ENCODE results near the gene STK31. TPM values are rescaled to one million over a fixed set of nuclear protein-coding genes. Genes with fewer than 3 reads are reported as not detected.
"Not testable (repeated sequence)": the region's sequence is repeated elsewhere in the genome, so short reads cannot be mapped to it uniquely, and the experiment has no call there.

The STK31 gene
- total RNA-seq, 1 experiment from 2014 or later, result 0.15 TPM

DNA sequence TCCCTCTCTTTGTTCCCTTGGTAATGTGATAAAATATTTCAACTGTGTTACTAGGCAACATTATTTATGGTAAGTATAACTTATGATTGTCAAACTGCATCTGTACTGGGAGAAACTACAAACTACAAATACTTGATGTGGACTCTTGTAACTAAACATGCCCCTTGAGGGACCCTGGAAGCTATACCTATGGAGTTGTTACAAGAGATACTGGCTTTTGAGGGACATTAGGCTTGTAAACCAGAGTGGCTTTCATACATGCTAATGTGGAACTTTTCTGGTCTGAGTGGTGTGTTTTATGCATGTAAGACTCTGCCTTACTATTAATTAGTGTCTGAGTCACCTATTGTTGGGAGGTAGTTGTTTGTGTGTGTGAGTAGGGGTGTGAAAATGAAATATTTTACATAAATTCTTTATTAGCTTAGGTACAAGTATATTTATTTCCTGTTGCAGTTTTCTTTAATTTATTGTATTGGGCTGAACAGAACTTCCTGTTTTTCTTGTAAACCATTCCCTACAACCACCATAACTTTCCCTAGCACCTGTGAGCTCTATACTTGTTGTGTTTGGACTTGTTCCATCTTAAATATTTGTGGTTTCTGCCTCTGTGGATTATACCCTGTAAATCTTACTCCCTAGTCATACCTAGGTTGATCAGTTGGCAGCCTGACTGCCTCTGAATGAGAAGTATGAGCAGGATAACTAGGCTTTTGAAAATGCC, 49.8 kb downstream of the STK31 start:
- Histone ChIP-seq H3K27me3 (ENCODE audit: low read length) (no peaks in the 10 kb centered on the region), H3K4me3 (ENCODE audit: low read length) (no peak overlapping the region), H3K79me2 (ENCODE audit: low read length) (no peaks in the 10 kb centered on the region), H3K4me2 (ENCODE audit: low read depth, low read length, poor library complexity, severe bottlenecking) (no peak overlapping the region), H3K9me3 (ENCODE audit: low read length) (no peaks in the 10 kb centered on the region), H3K9me2 (replicated peaks; ENCODE audit: insufficient read depth, low read length) (no peaks in the 10 kb centered on the region), H4K20me1 (ENCODE audit: insufficient read depth, low read depth, low read length) (no peaks in the 10 kb centered on the region), H3K27ac (ENCODE audit: low read length) (no peak overlapping the region), H2AFZ (ENCODE audit: low read length) (no peak overlapping the region), H3K9ac (ENCODE audit: low read length) (no peak overlapping the region), H3K36me3 (ENCODE audit: insufficient read depth, low read length) (no peaks in the 10 kb centered on the region), H3K4me1 (ENCODE audit: low read length) (no peaks in the 10 kb centered on the region)
- peak; percentile 27 for DNase-seq

DNA sequence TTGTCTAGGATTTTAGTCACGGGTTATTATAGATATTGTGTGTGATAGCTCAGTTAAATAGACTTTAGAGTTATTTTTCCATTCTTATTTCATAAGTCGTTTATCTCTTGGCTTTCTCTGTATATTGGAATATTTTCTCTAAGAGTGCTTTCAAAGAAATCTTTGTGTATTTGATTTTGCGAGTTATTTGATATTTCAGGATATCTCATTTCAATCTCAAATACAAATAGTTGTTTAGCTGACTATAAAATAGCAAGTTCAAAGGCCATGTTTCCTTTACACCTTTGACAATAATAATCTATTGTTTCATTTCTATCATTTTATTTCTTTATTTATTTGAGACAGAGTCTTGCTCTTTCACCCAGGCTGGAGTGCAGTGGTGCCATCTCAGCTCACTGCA, 55.9 kb downstream of the STK31 start:
- Histone ChIP-seq H3K36me3 (ENCODE audit: insufficient read depth, low read length) (no peaks in the 10 kb centered on the region), H2AFZ (ENCODE audit: low read length) (no peak overlapping the region), H4K20me1 (ENCODE audit: insufficient read depth, low read depth, low read length) (no peaks in the 10 kb centered on the region), H3K9me2 (replicated peaks; ENCODE audit: insufficient read depth, low read length) (no peaks in the 10 kb centered on the region), H3K4me2 (ENCODE audit: low read depth, low read length, poor library complexity, severe bottlenecking) (no peak overlapping the region), H3K27me3 (ENCODE audit: low read length) (no peaks in the 10 kb centered on the region; the same call in 1 of the 2 replicates), H3K27ac (ENCODE audit: low read length) (no peak overlapping the region), H3K4me3 (ENCODE audit: low read length) (no peak overlapping the region), H3K9ac (ENCODE audit: low read length) (no peak overlapping the region), H3K9me3 (ENCODE audit: low read length) (no peaks in the 10 kb centered on the region), H3K79me2 (ENCODE audit: low read length) (no peaks in the 10 kb centered on the region), H3K4me1 (ENCODE audit: low read length) (no peaks in the 10 kb centered on the region)
- no peak for DNase-seq

DNA sequence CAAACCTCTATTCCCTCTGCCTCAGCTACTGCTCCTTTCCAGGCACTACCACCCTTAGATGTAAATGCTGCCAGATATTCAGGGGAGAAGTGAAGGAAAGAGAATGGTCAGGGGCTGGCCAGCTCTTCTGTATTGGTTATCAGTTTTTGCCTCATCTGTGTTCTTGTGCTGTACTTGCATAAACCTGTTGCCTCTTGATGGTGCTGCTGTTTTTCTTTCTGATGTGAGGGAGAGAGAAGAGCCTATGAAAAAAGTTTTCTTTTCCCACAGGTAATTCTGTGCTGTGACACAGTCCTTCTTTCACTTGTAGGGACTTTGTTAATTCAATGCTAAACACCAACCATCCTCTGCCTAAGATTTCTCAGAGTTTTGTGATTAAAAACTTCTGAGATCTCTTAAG, 57.5 kb downstream of the STK31 start:
- H3K79me2 ChIP-seq (ENCODE audit: low read length), result no peaks in the 10 kb centered on the region
- H2AFZ ChIP-seq (ENCODE audit: low read length), result no peak overlapping the region
- H4K20me1 ChIP-seq (ENCODE audit: insufficient read depth, low read depth, low read length), result no peaks in the 10 kb centered on the region
- no peaks in the 10 kb centered on the region for H3K36me3 ChIP-seq (ENCODE audit: insufficient read depth, low read length)
- no peaks in the 10 kb centered on the region for H3K9me2 ChIP-seq (replicated peaks; ENCODE audit: insufficient read depth, low read length)
- no peak for DNase-seq
- no peaks in the 10 kb centered on the region; the same call in 1 of the 2 replicates for H3K27me3 ChIP-seq (ENCODE audit: low read length)
- H3K4me2 ChIP-seq (ENCODE audit: low read depth, low read length, poor library complexity, severe bottlenecking), result no peak overlapping the region
- H3K27ac ChIP-seq (ENCODE audit: low read length), result no peak overlapping the region
- H3K9ac ChIP-seq (ENCODE audit: low read length), result no peak overlapping the region
- no peaks in the 10 kb centered on the region for H3K4me1 ChIP-seq (ENCODE audit: low read length)
- no peaks in the 10 kb centered on the region for H3K9me3 ChIP-seq (ENCODE audit: low read length)
- H3K4me3 ChIP-seq (ENCODE audit: low read length), result no peak overlapping the region

GRCh38 chr7:23768022-23768421, 58.0 kb downstream of the STK31 start:
- Histone ChIP-seq H3K79me2 (ENCODE audit: low read length) (no peaks in the 10 kb centered on the region), H3K4me3 (ENCODE audit: low read length) (no peak overlapping the region), H2AFZ (ENCODE audit: low read length) (no peak overlapping the region), H3K9me3 (ENCODE audit: low read length) (no peaks in the 10 kb centered on the region), H3K4me2 (ENCODE audit: low read depth, low read length, poor library complexity, severe bottlenecking) (no peak overlapping the region), H3K27ac (ENCODE audit: low read length) (no peak overlapping the region), H3K36me3 (ENCODE audit: insufficient read depth, low read length) (no peaks in the 10 kb centered on the region), H3K27me3 (ENCODE audit: low read length) (no peaks in the 10 kb centered on the region; the same call in 1 of the 2 replicates), H3K4me1 (ENCODE audit: low read length) (no peaks in the 10 kb centered on the region), H3K9me2 (replicated peaks; ENCODE audit: insufficient read depth, low read length) (no peaks in the 10 kb centered on the region), H3K9ac (ENCODE audit: low read length) (no peak overlapping the region), H4K20me1 (ENCODE audit: insufficient read depth, low read depth, low read length) (no peaks in the 10 kb centered on the region)
- DNase-seq, result no peak

DNA sequence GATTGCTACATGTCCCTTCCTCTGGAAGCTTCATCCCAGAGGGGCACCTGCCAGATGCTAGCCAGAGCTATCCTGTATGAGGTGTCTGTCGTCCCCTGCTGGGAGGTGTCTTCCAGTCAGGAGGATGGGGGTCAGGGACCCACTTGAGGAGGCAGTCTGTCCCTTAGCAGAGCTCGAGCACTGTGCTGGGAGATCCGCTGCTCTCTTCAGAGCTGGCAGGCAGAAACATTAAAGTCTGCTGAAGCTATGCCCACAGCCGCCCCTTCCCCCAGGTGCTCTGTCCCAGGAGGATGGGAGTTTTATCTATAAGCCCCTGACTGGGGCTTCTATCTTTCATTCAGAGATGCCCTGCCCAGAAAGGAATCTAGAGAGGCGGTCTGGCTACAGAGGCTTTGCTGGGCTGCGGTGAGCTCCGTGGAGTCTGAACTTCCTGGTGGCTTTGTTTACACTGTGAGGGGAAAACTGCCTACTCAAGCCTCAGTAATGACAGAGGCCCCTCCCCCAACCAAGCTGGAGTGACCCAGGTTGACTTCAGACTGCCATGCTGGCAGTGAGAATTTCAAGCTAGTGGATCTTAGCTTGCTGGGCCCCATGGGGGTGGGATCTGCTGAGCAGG, 69.3 kb downstream of the STK31 start:
- H3K4me1 ChIP-seq (ENCODE audit: low read length); H3K27me3 ChIP-seq (ENCODE audit: low read length); H3K9ac ChIP-seq (ENCODE audit: low read length); H3K36me3 ChIP-seq (ENCODE audit: insufficient read depth, low read length); H2AFZ ChIP-seq (ENCODE audit: low read length); H4K20me1 ChIP-seq (ENCODE audit: insufficient read depth, low read depth, low read length); H3K9me2 ChIP-seq (replicated peaks; ENCODE audit: insufficient read depth, low read length); H3K9me3 ChIP-seq (ENCODE audit: low read length); H3K27ac ChIP-seq (ENCODE audit: low read length); H3K4me3 ChIP-seq (ENCODE audit: low read length); H3K79me2 ChIP-seq (ENCODE audit: low read length); DNase-seq; H3K4me2 ChIP-seq (ENCODE audit: low read depth, low read length, poor library complexity, severe bottlenecking): not testable (repeated sequence)

- Histone ChIP-seq H3K27me3 (ENCODE audit: low read length) (no peaks in the 10 kb centered on the region), H3K4me2 (ENCODE audit: low read depth, low read length, poor library complexity, severe bottlenecking) (no peak overlapping the region), H2AFZ (ENCODE audit: low read length) (no peak overlapping the region), H3K9me3 (ENCODE audit: low read length) (no peaks in the 10 kb centered on the region), H4K20me1 (ENCODE audit: insufficient read depth, low read depth, low read length) (no peaks in the 10 kb centered on the region), H3K4me1 (ENCODE audit: low read length) (no peaks in the 10 kb centered on the region), H3K9ac (ENCODE audit: low read length) (no peak overlapping the region), H3K4me3 (ENCODE audit: low read length) (no peak overlapping the region), H3K36me3 (ENCODE audit: insufficient read depth, low read length) (no peaks in the 10 kb centered on the region), H3K9me2 (replicated peaks; ENCODE audit: insufficient read depth, low read length) (no peaks in the 10 kb centered on the region), H3K79me2 (ENCODE audit: low read length) (no peaks in the 10 kb centered on the region), H3K27ac (ENCODE audit: low read length) (no peak overlapping the region)
- DNase-seq, result peak; percentile 35
Measured at GRCh38 chr7:23783115-23783514, 73.1 kb downstream of the STK31 start.

DNA sequence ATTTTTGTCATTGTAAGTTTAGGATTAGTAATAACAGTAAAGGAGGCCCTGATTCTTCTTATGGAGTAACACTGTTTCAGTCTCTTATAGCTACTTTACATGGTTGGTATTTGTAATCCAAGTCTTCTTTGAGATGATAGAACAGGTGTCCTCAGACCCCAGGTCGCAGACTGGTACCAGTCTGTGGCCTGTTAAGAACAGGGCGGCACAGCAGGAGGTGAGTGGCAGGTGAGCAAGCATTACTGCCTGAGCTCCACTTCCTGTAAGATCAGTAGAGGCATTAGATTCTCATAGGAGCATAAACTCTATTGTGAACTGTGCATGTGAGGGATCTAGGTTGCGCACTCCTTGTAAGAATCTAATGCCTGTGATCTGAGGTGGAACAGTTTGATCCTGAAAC, 77.3 kb downstream of the STK31 start:
- no peak overlapping the region for H3K27ac ChIP-seq (ENCODE audit: low read length)
- no peaks in the 10 kb centered on the region for H3K9me2 ChIP-seq (replicated peaks; ENCODE audit: insufficient read depth, low read length)
- no peak overlapping the region for H2AFZ ChIP-seq (ENCODE audit: low read length)
- H3K27me3 ChIP-seq (ENCODE audit: low read length), result no peaks in the 10 kb centered on the region
- no peak overlapping the region for H3K4me3 ChIP-seq (ENCODE audit: low read length)
- H3K9me3 ChIP-seq (ENCODE audit: low read length), result no peaks in the 10 kb centered on the region
- no peaks in the 10 kb centered on the region for H3K79me2 ChIP-seq (ENCODE audit: low read length)
- no peak overlapping the region for H3K9ac ChIP-seq (ENCODE audit: low read length)
- DNase-seq, result peak; percentile 34
- no peak overlapping the region for H3K4me2 ChIP-seq (ENCODE audit: low read depth, low read length, poor library complexity, severe bottlenecking)
- H3K4me1 ChIP-seq (ENCODE audit: low read length), result no peaks in the 10 kb centered on the region
- no peaks in the 10 kb centered on the region for H4K20me1 ChIP-seq (ENCODE audit: insufficient read depth, low read depth, low read length)
- H3K36me3 ChIP-seq (ENCODE audit: insufficient read depth, low read length), result no peaks in the 10 kb centered on the region

- DNase-seq, result peak; percentile 4
- Histone ChIP-seq H3K36me3 (ENCODE audit: insufficient read depth, low read length) (no peaks in the 10 kb centered on the region), H3K4me1 (ENCODE audit: low read length) (no peaks in the 10 kb centered on the region), H3K4me2 (ENCODE audit: low read depth, low read length, poor library complexity, severe bottlenecking) (no peak overlapping the region), H3K79me2 (ENCODE audit: low read length) (no peaks in the 10 kb centered on the region), H4K20me1 (ENCODE audit: insufficient read depth, low read depth, low read length) (no peaks in the 10 kb centered on the region), H3K27me3 (ENCODE audit: low read length) (no peaks in the 10 kb centered on the region), H3K27ac (ENCODE audit: low read length) (no peak overlapping the region), H3K9me3 (ENCODE audit: low read length) (no peaks in the 10 kb centered on the region), H3K4me3 (ENCODE audit: low read length) (no peak overlapping the region), H3K9ac (ENCODE audit: low read length) (no peak overlapping the region), H3K9me2 (replicated peaks; ENCODE audit: insufficient read depth, low read length) (no peaks in the 10 kb centered on the region), H2AFZ (ENCODE audit: low read length) (no peak overlapping the region)
Measured at GRCh38 chr7:23788843-23789242, 78.8 kb downstream of the STK31 start.

All from Karpas-422 (cell line).